Measurements from ENCODE around the gene CHRNA5. TPM values are rescaled to one million over a fixed set of nuclear protein-coding genes. Genes with fewer than 3 reads are reported as not detected.
A peak's percentile ranks its signal among the peaks of the same experiment; 100 is the strongest.
"Not testable (repeated sequence)": the region's sequence is repeated elsewhere in the genome, so short reads cannot be mapped to it uniquely, and the experiment has no call there.

CHRNA5 gene
- total RNA-seq, 2 donors from 2014 or later, result 1.9 to 2.0 TPM

- no peak for TF ChIP-seq CTCF (IDR thresholded peaks at IDR 0.05)
- H3K27ac ChIP-seq, result no peak overlapping the region
- DNase-seq (ENCODE audit: low spot score), result no peak
- H3K4me1 ChIP-seq (replicated peaks), result no peaks in the 10 kb centered on the region
- no peaks in the 10 kb centered on the region for H3K9me3 ChIP-seq
- H3K36me3 ChIP-seq, result no peaks in the 10 kb centered on the region
- H3K27me3 ChIP-seq (replicated peaks; ENCODE audit: insufficient read depth), result no peaks in the 10 kb centered on the region
- H3K4me3 ChIP-seq, result no peak overlapping the region
- 65% methylated on average over 3 of the region's 3 CpGs for WGBS
- intact Hi-C loops (cut with DNase I), result no loop called here
Measured at GRCh38 chr15:78603467-78603866, 38.1 kb downstream of the CHRNA5 start.

- no peaks in the 10 kb centered on the region for H3K9me3 ChIP-seq
- peak; percentile 32 for DNase-seq (ENCODE audit: low spot score)
- no peaks in the 10 kb centered on the region for H3K27me3 ChIP-seq (replicated peaks; ENCODE audit: insufficient read depth)
- TF ChIP-seq CTCF (IDR thresholded peaks at IDR 0.05) (no peak), POLR2AphosphoS5 (IDR thresholded peaks at IDR 0.05) (peak; percentile 29)
- 66% methylated on average over 2 of the region's 2 CpGs for WGBS
- intact Hi-C loops (cut with DNase I), result no loop called here
- H3K27ac ChIP-seq, result no peak overlapping the region
- H3K4me3 ChIP-seq, result no peak overlapping the region
- no peaks in the 10 kb centered on the region for H3K36me3 ChIP-seq
- H3K4me1 ChIP-seq (replicated peaks), result no peaks in the 10 kb centered on the region
Measured at GRCh38 chr15:78604420-78604819, 39.1 kb downstream of the CHRNA5 start.

- no peaks in the 10 kb centered on the region for H3K27me3 ChIP-seq (replicated peaks; ENCODE audit: insufficient read depth)
- intact Hi-C loops (cut with DNase I), result no loop called here
- H3K4me1 ChIP-seq (replicated peaks), result no peaks in the 10 kb centered on the region
- TF ChIP-seq POLR2AphosphoS5 (IDR thresholded peaks at IDR 0.05) (no peak), CTCF (IDR thresholded peaks at IDR 0.05) (no peak), POLR2A (IDR thresholded peaks at IDR 0.05) (no peak)
- no peak for DNase-seq (ENCODE audit: low spot score)
- no peak overlapping the region for H3K4me3 ChIP-seq
- no peaks in the 10 kb centered on the region for H3K9me3 ChIP-seq
- WGBS, result 88% methylated on average over 5 of the region's 5 CpGs
- no peaks in the 10 kb centered on the region for H3K36me3 ChIP-seq
- H3K27ac ChIP-seq, result no peak overlapping the region
Measured at GRCh38 chr15:78605201-78605600, 39.9 kb downstream of the CHRNA5 start.

- Histone ChIP-seq H3K27ac (no peak overlapping the region), H3K4me3 (no peak overlapping the region), H3K27me3 (replicated peaks; ENCODE audit: insufficient read depth) (no peaks in the 10 kb centered on the region), H3K36me3 (no peaks in the 10 kb centered on the region), H3K4me1 (replicated peaks) (no peaks in the 10 kb centered on the region), H3K9me3 (no peaks in the 10 kb centered on the region)
- no peak for DNase-seq (ENCODE audit: low spot score)
- 84% methylated on average over 4 of the region's 4 CpGs for WGBS
- intact Hi-C loops (cut with DNase I), result no loop called here
- TF ChIP-seq POLR2AphosphoS5 (IDR thresholded peaks at IDR 0.05) (no peak), POLR2A (IDR thresholded peaks at IDR 0.05) (no peak), CTCF (IDR thresholded peaks at IDR 0.05) (no peak)
Measured at GRCh38 chr15:78605680-78606079, 40.4 kb downstream of the CHRNA5 start.

- H3K27ac ChIP-seq; DNase-seq (ENCODE audit: low spot score); H3K4me3 ChIP-seq; H3K9me3 ChIP-seq; H3K4me1 ChIP-seq (replicated peaks); intact Hi-C loops (cut with DNase I); H3K27me3 ChIP-seq (replicated peaks; ENCODE audit: insufficient read depth); H3K36me3 ChIP-seq: not testable (repeated sequence)
- 83% methylated on average over 3 of the region's 3 CpGs for WGBS
Measured at GRCh38 chr15:78609551-78609950, 44.2 kb downstream of the CHRNA5 start.
